HL-60 (cell line): Measurements from ENCODE around the gene TMEM59L.

Source experiments
- DNase-seq, 2 experiments: peaks; one replicate each; pipeline ENCODE4 v3.0.0-alpha.2; 2010 to 2020; ENCODE audit warnings: low read depth in 1 of 2, low spot score in 1 of 2
- H3K27ac ChIP-seq: fragments of 250-450 bp; sonication (Bioruptor Pico); replicated peaks from 2 replicates; pipeline ENCODE4 v1.5.1; 2020; ENCODE audit warnings: mild to moderate bottlenecking, moderate library complexity
- H3K27me3 ChIP-seq: fragments of 250-450 bp; sonication (Bioruptor Pico); 2 replicates; pipeline ENCODE4 v1.5.1; 2021; ENCODE audit warnings: mild to moderate bottlenecking, moderate library complexity; ENCODE audit not compliant: insufficient read depth, poor library complexity, severe bottlenecking
- H3K4me3 ChIP-seq: replicated peaks from 2 replicates; pipeline ENCODE4 v1.5.1; 2011; ENCODE audit warnings: mild to moderate bottlenecking, control low read depth, low read length; ENCODE audit not compliant: insufficient read depth
- GABPA ChIP-seq: IDR thresholded peaks from 2 replicates; pipeline ENCODE4 v1.6.1; 2012; ENCODE audit warnings: low read depth
- POLR2AphosphoS5 ChIP-seq: IDR thresholded peaks from 2 replicates; pipeline ENCODE4 v1.6.1; 2012; ENCODE audit warnings: low read depth
- SPI1 ChIP-seq: IDR thresholded peaks from 2 replicates; pipeline ENCODE4 v1.6.1; 2012; ENCODE audit warnings: low read depth, mild to moderate bottlenecking, borderline replicate concordance
- TF ChIP-seq, protein P1 (sequence below): IDR thresholded peaks from 2 replicates; pipeline ENCODE4 v1.6.1; 2012; ENCODE audit warnings: low read depth; ENCODE audit not compliant: insufficient replicate concordance
- TF ChIP-seq, protein P2 (sequence below): IDR thresholded peaks from one replicate; pipeline ENCODE4 v1.5.1; 2011; ENCODE audit warnings: low read length, control low read depth, inconsistent platforms; ENCODE audit not compliant: insufficient read depth

TMEM59L gene

DNA sequence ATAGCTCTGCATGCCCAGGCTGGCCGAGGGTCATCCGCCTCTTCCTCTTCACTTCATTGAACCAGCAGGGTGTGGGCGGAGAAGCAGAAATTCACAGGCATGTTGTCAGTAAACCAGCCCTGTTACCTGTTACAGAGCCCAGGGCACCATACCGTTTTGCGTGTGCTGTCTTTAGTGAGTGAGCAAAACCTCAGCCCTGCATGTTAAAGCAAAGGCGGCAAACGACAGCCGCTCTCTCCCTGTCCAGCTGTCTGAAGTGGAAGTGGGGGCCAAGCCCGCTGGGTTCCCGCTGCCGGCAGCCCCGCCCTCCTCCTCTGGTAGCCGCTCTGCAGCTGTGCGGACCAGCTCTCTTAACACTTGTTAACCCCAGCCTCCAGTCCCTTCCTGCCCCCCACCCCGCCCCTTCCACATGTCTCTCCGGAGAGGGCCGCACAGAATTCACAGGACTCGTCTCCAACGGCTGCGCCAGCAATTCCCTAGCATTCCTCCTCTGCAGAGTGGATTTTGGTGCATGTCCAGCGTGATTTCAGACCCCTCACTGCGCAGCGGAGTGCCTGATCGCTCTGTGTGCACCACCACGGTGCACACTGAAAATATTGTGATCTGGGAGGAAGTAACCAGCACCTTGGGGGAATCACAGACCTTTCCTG, 36.8 kb downstream of the TMEM59L start:
- Histone ChIP-seq H3K27me3 (no peaks in the 10 kb centered on the region), H3K4me3 (no peak overlapping the region), H3K27ac (no peak overlapping the region)
- no peak for DNase-seq
- TF ChIP-seq GABPA (no peak), POLR2AphosphoS5 (no peak), SPI1 (no peak)
- TF ChIP-seq, protein P1, sequence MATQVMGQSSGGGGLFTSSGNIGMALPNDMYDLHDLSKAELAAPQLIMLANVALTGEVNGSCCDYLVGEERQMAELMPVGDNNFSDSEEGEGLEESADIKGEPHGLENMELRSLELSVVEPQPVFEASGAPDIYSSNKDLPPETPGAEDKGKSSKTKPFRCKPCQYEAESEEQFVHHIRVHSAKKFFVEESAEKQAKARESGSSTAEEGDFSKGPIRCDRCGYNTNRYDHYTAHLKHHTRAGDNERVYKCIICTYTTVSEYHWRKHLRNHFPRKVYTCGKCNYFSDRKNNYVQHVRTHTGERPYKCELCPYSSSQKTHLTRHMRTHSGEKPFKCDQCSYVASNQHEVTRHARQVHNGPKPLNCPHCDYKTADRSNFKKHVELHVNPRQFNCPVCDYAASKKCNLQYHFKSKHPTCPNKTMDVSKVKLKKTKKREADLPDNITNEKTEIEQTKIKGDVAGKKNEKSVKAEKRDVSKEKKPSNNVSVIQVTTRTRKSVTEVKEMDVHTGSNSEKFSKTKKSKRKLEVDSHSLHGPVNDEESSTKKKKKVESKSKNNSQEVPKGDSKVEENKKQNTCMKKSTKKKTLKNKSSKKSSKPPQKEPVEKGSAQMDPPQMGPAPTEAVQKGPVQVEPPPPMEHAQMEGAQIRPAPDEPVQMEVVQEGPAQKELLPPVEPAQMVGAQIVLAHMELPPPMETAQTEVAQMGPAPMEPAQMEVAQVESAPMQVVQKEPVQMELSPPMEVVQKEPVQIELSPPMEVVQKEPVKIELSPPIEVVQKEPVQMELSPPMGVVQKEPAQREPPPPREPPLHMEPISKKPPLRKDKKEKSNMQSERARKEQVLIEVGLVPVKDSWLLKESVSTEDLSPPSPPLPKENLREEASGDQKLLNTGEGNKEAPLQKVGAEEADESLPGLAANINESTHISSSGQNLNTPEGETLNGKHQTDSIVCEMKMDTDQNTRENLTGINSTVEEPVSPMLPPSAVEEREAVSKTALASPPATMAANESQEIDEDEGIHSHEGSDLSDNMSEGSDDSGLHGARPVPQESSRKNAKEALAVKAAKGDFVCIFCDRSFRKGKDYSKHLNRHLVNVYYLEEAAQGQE = no peak

DNA sequence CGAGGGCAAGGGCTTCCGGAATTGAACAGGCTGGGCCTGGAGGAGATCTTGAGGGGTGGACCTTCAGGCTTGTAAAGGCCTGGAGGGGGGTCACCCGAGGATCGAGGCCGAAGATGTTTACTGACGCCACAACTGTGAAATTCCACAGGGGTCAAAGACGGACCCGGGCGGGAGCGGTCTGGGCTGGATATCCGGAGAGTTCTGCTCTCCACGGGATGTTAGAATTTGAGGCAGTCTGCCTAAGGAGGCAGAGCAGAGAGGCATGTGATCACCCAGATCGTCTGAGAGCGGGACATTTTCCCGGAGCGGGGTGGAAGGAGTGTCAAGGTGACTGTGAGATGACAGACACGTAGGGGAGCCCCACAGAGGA, 37.3 kb downstream of the TMEM59L start:
- Histone ChIP-seq H3K4me3 (no peak overlapping the region), H3K27me3 (no peaks in the 10 kb centered on the region), H3K27ac (no peak overlapping the region)
- DNase-seq = no peak
- no peak for TF ChIP-seq SPI1

DNA sequence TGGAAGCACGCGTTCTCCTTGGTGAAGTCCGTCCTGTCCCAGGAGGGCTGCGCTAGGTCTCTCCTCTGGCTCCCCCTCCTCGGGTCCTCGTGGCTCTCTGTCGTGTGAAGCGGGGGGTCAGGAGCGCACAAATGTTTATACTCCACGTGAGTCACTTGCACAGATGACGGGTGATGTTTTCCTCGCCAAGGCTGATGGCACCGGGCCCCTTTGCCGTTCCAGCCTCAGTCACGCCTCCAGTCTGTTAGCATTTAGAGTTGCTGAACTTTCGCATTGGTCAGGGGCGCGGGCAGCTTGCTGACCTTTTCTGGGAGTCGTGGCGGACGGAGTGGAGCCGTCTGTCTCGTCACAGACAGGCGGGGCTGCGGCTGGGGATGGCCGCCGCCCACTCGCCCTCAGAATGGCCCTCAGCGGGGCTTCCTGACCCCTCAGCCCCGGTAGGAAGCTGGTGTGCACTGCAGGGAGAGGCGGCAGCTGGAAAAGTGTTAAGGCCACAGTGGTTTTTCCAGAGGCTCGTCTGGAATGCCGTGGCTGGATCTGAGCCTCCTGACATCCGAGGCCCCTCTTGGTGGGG, 37.9 kb downstream of the TMEM59L start:
- no peak overlapping the region for H3K27ac ChIP-seq
- no peak overlapping the region for H3K4me3 ChIP-seq
- DNase-seq = no peak
- TF ChIP-seq, protein P2, sequence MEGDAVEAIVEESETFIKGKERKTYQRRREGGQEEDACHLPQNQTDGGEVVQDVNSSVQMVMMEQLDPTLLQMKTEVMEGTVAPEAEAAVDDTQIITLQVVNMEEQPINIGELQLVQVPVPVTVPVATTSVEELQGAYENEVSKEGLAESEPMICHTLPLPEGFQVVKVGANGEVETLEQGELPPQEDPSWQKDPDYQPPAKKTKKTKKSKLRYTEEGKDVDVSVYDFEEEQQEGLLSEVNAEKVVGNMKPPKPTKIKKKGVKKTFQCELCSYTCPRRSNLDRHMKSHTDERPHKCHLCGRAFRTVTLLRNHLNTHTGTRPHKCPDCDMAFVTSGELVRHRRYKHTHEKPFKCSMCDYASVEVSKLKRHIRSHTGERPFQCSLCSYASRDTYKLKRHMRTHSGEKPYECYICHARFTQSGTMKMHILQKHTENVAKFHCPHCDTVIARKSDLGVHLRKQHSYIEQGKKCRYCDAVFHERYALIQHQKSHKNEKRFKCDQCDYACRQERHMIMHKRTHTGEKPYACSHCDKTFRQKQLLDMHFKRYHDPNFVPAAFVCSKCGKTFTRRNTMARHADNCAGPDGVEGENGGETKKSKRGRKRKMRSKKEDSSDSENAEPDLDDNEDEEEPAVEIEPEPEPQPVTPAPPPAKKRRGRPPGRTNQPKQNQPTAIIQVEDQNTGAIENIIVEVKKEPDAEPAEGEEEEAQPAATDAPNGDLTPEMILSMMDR = no peak
- TF ChIP-seq, protein P1 = no peak
- H3K27me3 ChIP-seq = no peaks in the 10 kb centered on the region

DNA sequence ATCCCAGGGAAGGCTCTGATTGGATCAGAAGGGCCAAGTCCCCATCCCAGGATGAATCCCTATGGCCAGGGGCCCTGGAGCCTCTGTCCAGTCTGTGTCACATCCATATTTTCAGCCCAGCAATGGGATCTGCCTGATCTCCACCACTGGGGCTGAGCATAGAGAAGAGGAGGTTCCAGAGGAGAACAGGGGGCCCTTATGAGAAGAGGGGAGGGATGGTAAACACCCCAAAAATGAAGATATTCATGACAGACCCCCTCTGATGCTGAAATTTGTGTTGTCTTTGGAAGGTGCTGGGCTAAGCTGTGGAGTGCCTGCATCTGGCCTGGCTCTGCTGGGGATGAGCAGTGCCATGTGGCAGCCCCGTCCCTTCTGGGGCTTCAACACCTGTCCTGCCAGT, 38.6 kb downstream of the TMEM59L start:
- no peak for DNase-seq
- no peak for TF ChIP-seq POLR2AphosphoS5
- TF ChIP-seq SPI1 = no peak
- TF ChIP-seq, protein P1 = no peak
- TF ChIP-seq, protein P2 = no peak
- TF ChIP-seq GABPA = no peak
- no peak overlapping the region for H3K4me3 ChIP-seq
- no peak overlapping the region for H3K27ac ChIP-seq
- H3K27me3 ChIP-seq = no peaks in the 10 kb centered on the region
